ENCODE data around the gene TAAR1.

GRCh38 chr6:132698608-132699007, 39.6 kb upstream of the TAAR1 start:
- TF ChIP-seq CTCF (IDR thresholded peaks at IDR 0.05) (no peak), POLR2A (IDR thresholded peaks at IDR 0.05) (no peak)

All from Peyer's patch (tissue), 4 donors.